Peyer's patch (tissue), 4 donors: ENCODE results near the gene SGSH.

Source experiments
- CTCF ChIP-seq, 6 experiments: fragments of 450-650 bp in 4 of 6; fragments of 200-600 bp in 2 of 6; sonication (generic) in 1 of 6; IDR thresholded peaks; one replicate each; pipeline ENCODE4 v1.5.1; 2017 to 2019; ENCODE audit warnings: antibody characterized with exemption in 6 of 6, mild to moderate bottlenecking in 3 of 6, moderate library complexity in 1 of 6
- POLR2A ChIP-seq, 2 donors: fragments of 450-650 bp; IDR thresholded peaks; one replicate each; pipeline ENCODE4 v1.5.1; 2017; ENCODE audit warnings: antibody characterized with exemption in 2 of 2, mild to moderate bottlenecking in 2 of 2, moderate library complexity in 2 of 2

GRCh38 chr17:80246266-80246681 is 26.1 kb upstream of the SGSH start:
- TF ChIP-seq CTCF (IDR thresholded peaks at IDR 0.05): no peak
- TF ChIP-seq POLR2A (IDR thresholded peaks at IDR 0.05): no peak
